ENCODE data around the gene RBBP7.

Gene RBBP7

DNA sequence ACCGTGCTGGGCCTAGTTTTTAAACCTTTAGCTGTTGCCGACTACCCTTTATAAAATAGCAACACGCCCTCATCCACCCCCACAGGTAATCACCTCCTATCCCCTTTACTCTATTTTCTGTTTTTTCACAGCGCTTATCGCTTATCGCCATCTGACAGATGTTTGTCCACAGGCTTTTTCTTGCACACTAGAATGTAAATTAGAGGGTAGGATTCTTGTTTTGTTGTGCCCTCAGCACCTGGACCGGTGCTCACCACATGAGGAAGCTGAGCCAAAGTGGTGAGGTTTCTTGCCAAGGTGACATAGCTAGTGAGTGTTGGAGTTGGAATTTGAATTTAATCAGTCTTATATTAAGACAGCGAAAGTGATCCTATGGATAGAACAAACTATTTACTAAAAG is 2.9 kb upstream of the RBBP7 start:
- Histone ChIP-seq H3K9me2 (replicated peaks; ENCODE audit: insufficient read depth, low read length) (no peaks in the 10 kb centered on the region), H3K9ac (ENCODE audit: low read length) (no peak overlapping the region), H3K79me2 (ENCODE audit: insufficient read depth, low read length) (peaks cover 15% of the 10 kb centered on the region), H3K9me3 (ENCODE audit: insufficient read depth, low read length) (no peaks in the 10 kb centered on the region), H4K20me1 (ENCODE audit: low read depth, low read length) (peaks cover 12% of the 10 kb centered on the region; the same call in 1 of the 2 replicates), H3K36me3 (ENCODE audit: low read length) (peaks cover 8% of the 10 kb centered on the region), H3K4me2 (ENCODE audit: low read depth, low read length, poor library complexity, severe bottlenecking) (peak overlapping the region; percentile 31), H3K27me3 (ENCODE audit: low read length) (no peaks in the 10 kb centered on the region), H2AFZ (ENCODE audit: low read depth, low read length, severe bottlenecking) (no peak overlapping the region), H3F3A (ENCODE audit: insufficient read depth) (no peaks in the 10 kb centered on the region), H3K27ac (ENCODE audit: low read depth, low read length) (peak overlapping the region; percentile 42), H3K4me3 (ENCODE audit: insufficient read depth, low read length, poor library complexity, severe bottlenecking) (no peak overlapping the region)
- TF ChIP-seq EZH2phosphoT487 (conservative IDR thresholded peaks at IDR 0.05; ENCODE audit: low read length): no peak
- TF ChIP-seq, protein P1, sequence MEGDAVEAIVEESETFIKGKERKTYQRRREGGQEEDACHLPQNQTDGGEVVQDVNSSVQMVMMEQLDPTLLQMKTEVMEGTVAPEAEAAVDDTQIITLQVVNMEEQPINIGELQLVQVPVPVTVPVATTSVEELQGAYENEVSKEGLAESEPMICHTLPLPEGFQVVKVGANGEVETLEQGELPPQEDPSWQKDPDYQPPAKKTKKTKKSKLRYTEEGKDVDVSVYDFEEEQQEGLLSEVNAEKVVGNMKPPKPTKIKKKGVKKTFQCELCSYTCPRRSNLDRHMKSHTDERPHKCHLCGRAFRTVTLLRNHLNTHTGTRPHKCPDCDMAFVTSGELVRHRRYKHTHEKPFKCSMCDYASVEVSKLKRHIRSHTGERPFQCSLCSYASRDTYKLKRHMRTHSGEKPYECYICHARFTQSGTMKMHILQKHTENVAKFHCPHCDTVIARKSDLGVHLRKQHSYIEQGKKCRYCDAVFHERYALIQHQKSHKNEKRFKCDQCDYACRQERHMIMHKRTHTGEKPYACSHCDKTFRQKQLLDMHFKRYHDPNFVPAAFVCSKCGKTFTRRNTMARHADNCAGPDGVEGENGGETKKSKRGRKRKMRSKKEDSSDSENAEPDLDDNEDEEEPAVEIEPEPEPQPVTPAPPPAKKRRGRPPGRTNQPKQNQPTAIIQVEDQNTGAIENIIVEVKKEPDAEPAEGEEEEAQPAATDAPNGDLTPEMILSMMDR (IDR thresholded peaks at IDR 0.05; ENCODE audit: insufficient read depth, low read length, poor library complexity, severe bottlenecking): no peak

DNA sequence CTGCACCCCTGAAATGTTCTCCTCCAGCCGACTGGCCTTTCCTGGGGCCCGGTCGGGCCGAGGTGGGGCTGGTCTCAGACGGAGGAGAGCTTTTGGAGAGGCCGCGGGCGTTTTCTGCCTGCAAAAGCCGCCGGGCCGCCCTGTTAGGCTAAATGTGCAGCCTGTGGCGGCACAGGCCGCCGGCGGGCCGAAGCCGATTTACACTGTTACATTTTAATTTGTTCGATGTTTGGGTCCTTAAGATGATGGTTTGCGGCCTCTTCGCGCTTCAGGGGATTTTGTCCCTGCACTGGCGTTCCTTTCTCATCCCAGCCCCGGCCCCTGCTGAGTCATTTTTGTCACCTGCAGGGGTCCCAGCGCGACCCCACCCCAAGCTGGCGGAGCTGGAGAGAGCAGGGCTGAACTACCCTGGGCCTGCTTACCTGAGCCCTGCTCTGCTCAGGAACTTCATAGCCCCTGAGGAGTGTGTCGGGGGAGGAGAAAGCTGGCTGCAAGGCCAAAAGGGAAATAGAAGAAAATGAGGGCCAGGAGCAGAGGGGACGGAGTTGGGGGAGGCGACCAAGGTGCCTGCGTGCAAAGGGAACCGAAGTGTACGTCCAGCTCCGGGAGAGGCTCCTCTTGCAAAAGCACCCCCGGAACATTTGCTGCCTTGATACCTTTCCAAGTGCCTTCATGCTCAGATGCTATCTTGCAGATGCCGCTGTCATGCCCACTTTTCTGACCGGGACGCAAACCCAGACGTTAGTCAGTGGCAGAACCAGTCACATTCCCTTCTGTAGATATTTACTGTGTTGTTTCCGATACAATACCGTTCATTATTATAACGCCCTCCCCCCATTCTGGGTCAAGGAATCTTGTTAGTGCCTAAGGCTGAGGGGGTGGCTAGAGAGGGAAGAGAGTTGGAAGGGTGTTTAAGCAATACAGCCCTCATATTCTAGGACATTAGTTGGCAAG is 977 bp upstream of the RBBP7 start:
- peaks cover 33% of the 10 kb centered on the region for H3K79me2 ChIP-seq (ENCODE audit: insufficient read depth, low read length)
- no peaks in the 10 kb centered on the region for H3K9me2 ChIP-seq (replicated peaks; ENCODE audit: insufficient read depth, low read length)
- peak overlapping the region; percentile 96 for H3K4me2 ChIP-seq (ENCODE audit: low read depth, low read length, poor library complexity, severe bottlenecking)
- H4K20me1 ChIP-seq (ENCODE audit: low read depth, low read length): peaks cover 16% of the 10 kb centered on the region; the same call in 1 of the 2 replicates
- peak overlapping the region; percentile 85 for H3K27ac ChIP-seq (ENCODE audit: low read depth, low read length)
- peak overlapping the region; percentile 64 for H3K4me3 ChIP-seq (ENCODE audit: insufficient read depth, low read length, poor library complexity, severe bottlenecking)
- H3K9me3 ChIP-seq (ENCODE audit: insufficient read depth, low read length): no peaks in the 10 kb centered on the region
- H2AFZ ChIP-seq (ENCODE audit: low read depth, low read length, severe bottlenecking): peak overlapping the region; percentile 82
- peak overlapping the region; percentile 77 for H3K9ac ChIP-seq (ENCODE audit: low read length)
- H3K36me3 ChIP-seq (ENCODE audit: low read length): peaks cover 11% of the 10 kb centered on the region
- TF ChIP-seq, protein P1 (IDR thresholded peaks at IDR 0.05; ENCODE audit: insufficient read depth, low read length, poor library complexity, severe bottlenecking): no peak
- TF ChIP-seq EZH2phosphoT487 (conservative IDR thresholded peaks at IDR 0.05; ENCODE audit: low read length): no peak
- H3K27me3 ChIP-seq (ENCODE audit: low read length): no peaks in the 10 kb centered on the region
- H3F3A ChIP-seq (ENCODE audit: insufficient read depth): no peaks in the 10 kb centered on the region

DNA sequence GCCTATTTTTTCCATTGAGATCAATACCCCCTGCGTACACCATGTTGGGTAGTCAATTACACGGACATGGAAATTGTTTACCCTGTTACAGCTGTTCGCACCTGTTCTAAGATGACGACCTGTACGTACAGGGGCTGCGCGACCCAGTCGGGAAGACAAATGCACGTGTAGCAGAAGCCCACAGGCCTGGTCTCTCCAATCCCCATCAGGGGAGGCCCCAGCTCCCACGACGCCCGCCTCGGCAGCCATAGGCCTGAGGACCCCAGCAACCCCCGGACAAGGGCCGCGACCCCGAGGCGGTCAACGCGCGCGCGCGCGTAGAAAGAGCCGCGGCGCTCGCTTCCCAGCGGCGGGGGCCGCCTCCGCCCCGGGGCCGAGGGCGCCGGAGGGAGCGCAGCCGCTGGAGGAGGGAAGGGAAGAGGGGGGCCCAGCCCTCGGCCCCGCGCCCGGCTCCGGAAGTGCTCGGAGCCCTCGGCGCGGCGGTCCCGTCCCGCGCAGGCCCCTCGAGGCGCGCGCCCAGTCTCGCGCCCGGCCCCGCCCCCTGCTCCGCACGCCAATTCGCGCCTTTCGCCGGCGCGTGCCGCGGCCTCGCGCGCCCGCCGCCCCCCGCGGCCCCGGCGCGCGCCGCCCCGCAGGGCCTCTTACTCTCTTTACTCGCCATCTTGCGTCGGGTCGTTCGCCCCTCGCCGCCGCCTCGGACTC is 618 bp downstream of the RBBP7 start:
- H3K27ac ChIP-seq (ENCODE audit: low read depth, low read length): peak overlapping the region; percentile 88
- no peak overlapping the region for H2AFZ ChIP-seq (ENCODE audit: low read depth, low read length, severe bottlenecking)

More for the DNA sequence above, 618 bp downstream of the RBBP7 start:
- no peaks in the 10 kb centered on the region for H3F3A ChIP-seq (ENCODE audit: insufficient read depth)
- no peaks in the 10 kb centered on the region for H3K27me3 ChIP-seq (ENCODE audit: low read length)
- H3K9me3 ChIP-seq (ENCODE audit: insufficient read depth, low read length): no peaks in the 10 kb centered on the region
- peak overlapping the region; percentile 85 for H3K4me3 ChIP-seq (ENCODE audit: insufficient read depth, low read length, poor library complexity, severe bottlenecking)
- peak overlapping the region; percentile 83 for H3K4me2 ChIP-seq (ENCODE audit: low read depth, low read length, poor library complexity, severe bottlenecking)
- peaks cover 49% of the 10 kb centered on the region for H3K79me2 ChIP-seq (ENCODE audit: insufficient read depth, low read length)
- H4K20me1 ChIP-seq (ENCODE audit: low read depth, low read length): peaks cover 22% of the 10 kb centered on the region; the same call in 1 of the 2 replicates
- H3K36me3 ChIP-seq (ENCODE audit: low read length): peaks cover 11% of the 10 kb centered on the region
- peak overlapping the region; percentile 93 for H3K9ac ChIP-seq (ENCODE audit: low read length)
- no peaks in the 10 kb centered on the region for H3K9me2 ChIP-seq (replicated peaks; ENCODE audit: insufficient read depth, low read length)
- TF ChIP-seq, protein P1 (IDR thresholded peaks at IDR 0.05; ENCODE audit: insufficient read depth, low read length, poor library complexity, severe bottlenecking): no peak
- TF ChIP-seq EZH2phosphoT487 (conservative IDR thresholded peaks at IDR 0.05; ENCODE audit: low read length): no peak

Measured in SU-DHL-6 (cell line).